ENCODE measurements around the gene METAP1D. TPM values are rescaled to one million over a fixed set of nuclear protein-coding genes. Genes with fewer than 3 reads are reported as not detected.
"Not testable (repeated sequence)": the region's sequence is repeated elsewhere in the genome, so short reads cannot be mapped to it uniquely, and the experiment has no call there.

Gene METAP1D
- total and polyA plus RNA-seq, 4 donors, result 3.3 to 7.1 (median 4.4) TPM

GRCh38 chr2:172056293-172056692 is 56.5 kb downstream of the METAP1D start:
- peaks cover 0 to 19% (median 15%) of the 10 kb centered on the region in 4 donors for H3K4me1 ChIP-seq (ENCODE audit: control insufficient read depth in 4 of 4, insufficient read depth in 4 of 4, low read length in 3 of 4)
- no peak overlapping the region for H3K9ac ChIP-seq (ENCODE audit: low read depth in 1 of 2, low read length in 2 of 2)
- no peak for DNase-seq (ENCODE audit: low spot score)
- H3K4me3 ChIP-seq (ENCODE audit: low read depth in 1 of 3, low read length in 3 of 3), result no peak overlapping the region
- TF ChIP-seq RXRA (IDR thresholded peaks at IDR 0.05), result no peak
- no peak for TF ChIP-seq EGR1 (IDR thresholded peaks at IDR 0.05; ENCODE audit: low read depth in 2 of 2)
- TF ChIP-seq HNF4G (IDR thresholded peaks at IDR 0.05), result no peak
- TF ChIP-seq RAD21 (IDR thresholded peaks at IDR 0.05), result no peak
- no peak for TF ChIP-seq FOXA1 (IDR thresholded peaks at IDR 0.05)
- no peaks in the 10 kb centered on the region for H3K9me3 ChIP-seq (ENCODE audit: control insufficient read depth in 4 of 4, low read length in 3 of 4)
- no peaks in the 10 kb centered on the region for H3K36me3 ChIP-seq (ENCODE audit: control insufficient read depth in 4 of 4, insufficient read depth in 3 of 4, low read depth in 1 of 4, low read length in 3 of 4)
- WGBS, result 95% methylated on average over 2 of the region's 2 CpGs
- no peaks in the 10 kb centered on the region for H3K27me3 ChIP-seq (ENCODE audit: control insufficient read depth in 4 of 4, insufficient read depth in 4 of 4, low read length in 3 of 4)
- no peak overlapping the region for H3K27ac ChIP-seq (ENCODE audit: low read depth in 1 of 2, low read length in 2 of 2)

GRCh38 chr2:172058660-172059059 is 58.9 kb downstream of the METAP1D start:
- Histone ChIP-seq H3K36me3 (ENCODE audit: control insufficient read depth in 4 of 4, insufficient read depth in 3 of 4, low read depth in 1 of 4, low read length in 3 of 4) (peaks cover 0 to 2% (median 0%) of the 10 kb centered on the region in 4 donors), H3K4me1 (ENCODE audit: control insufficient read depth in 4 of 4, insufficient read depth in 4 of 4, low read length in 3 of 4) (peaks cover 0 to 1% (median 0%) of the 10 kb centered on the region in 4 donors), H3K27ac (ENCODE audit: low read depth in 1 of 2, low read length in 2 of 2) (no peak overlapping the region), H3K9ac (ENCODE audit: low read depth in 1 of 2, low read length in 2 of 2) (no peak overlapping the region), H3K27me3 (ENCODE audit: control insufficient read depth in 4 of 4, insufficient read depth in 4 of 4, low read length in 3 of 4) (no peaks in the 10 kb centered on the region), H3K4me3 (ENCODE audit: low read depth in 1 of 3, low read length in 3 of 3) (no peak overlapping the region), H3K9me3 (ENCODE audit: control insufficient read depth in 4 of 4, low read length in 3 of 4) (no peaks in the 10 kb centered on the region)
- DNase-seq (ENCODE audit: low spot score), result no peak
- 98% methylated on average over 5 of the region's 5 CpGs for WGBS
- TF ChIP-seq CTCF (IDR thresholded peaks at IDR 0.05; ENCODE audit: low read depth, low read length, missing input control) (no peak), JUND (IDR thresholded peaks at IDR 0.05) (no peak), FOXA2 (IDR thresholded peaks at IDR 0.05) (no peak), RAD21 (IDR thresholded peaks at IDR 0.05) (no peak), FOXA1 (IDR thresholded peaks at IDR 0.05) (no peak), EGR1 (IDR thresholded peaks at IDR 0.05; ENCODE audit: low read depth in 2 of 2) (no peak), MAX (IDR thresholded peaks at IDR 0.05) (no peak)
- TF ChIP-seq, protein P1, sequence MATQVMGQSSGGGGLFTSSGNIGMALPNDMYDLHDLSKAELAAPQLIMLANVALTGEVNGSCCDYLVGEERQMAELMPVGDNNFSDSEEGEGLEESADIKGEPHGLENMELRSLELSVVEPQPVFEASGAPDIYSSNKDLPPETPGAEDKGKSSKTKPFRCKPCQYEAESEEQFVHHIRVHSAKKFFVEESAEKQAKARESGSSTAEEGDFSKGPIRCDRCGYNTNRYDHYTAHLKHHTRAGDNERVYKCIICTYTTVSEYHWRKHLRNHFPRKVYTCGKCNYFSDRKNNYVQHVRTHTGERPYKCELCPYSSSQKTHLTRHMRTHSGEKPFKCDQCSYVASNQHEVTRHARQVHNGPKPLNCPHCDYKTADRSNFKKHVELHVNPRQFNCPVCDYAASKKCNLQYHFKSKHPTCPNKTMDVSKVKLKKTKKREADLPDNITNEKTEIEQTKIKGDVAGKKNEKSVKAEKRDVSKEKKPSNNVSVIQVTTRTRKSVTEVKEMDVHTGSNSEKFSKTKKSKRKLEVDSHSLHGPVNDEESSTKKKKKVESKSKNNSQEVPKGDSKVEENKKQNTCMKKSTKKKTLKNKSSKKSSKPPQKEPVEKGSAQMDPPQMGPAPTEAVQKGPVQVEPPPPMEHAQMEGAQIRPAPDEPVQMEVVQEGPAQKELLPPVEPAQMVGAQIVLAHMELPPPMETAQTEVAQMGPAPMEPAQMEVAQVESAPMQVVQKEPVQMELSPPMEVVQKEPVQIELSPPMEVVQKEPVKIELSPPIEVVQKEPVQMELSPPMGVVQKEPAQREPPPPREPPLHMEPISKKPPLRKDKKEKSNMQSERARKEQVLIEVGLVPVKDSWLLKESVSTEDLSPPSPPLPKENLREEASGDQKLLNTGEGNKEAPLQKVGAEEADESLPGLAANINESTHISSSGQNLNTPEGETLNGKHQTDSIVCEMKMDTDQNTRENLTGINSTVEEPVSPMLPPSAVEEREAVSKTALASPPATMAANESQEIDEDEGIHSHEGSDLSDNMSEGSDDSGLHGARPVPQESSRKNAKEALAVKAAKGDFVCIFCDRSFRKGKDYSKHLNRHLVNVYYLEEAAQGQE (IDR thresholded peaks at IDR 0.05), result no peak
- TF ChIP-seq, protein P2, sequence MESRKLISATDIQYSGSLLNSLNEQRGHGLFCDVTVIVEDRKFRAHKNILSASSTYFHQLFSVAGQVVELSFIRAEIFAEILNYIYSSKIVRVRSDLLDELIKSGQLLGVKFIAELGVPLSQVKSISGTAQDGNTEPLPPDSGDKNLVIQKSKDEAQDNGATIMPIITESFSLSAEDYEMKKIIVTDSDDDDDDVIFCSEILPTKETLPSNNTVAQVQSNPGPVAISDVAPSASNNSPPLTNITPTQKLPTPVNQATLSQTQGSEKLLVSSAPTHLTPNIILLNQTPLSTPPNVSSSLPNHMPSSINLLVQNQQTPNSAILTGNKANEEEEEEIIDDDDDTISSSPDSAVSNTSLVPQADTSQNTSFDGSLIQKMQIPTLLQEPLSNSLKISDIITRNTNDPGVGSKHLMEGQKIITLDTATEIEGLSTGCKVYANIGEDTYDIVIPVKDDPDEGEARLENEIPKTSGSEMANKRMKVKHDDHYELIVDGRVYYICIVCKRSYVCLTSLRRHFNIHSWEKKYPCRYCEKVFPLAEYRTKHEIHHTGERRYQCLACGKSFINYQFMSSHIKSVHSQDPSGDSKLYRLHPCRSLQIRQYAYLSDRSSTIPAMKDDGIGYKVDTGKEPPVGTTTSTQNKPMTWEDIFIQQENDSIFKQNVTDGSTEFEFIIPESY (IDR thresholded peaks at IDR 0.05), result no peak

DNA sequence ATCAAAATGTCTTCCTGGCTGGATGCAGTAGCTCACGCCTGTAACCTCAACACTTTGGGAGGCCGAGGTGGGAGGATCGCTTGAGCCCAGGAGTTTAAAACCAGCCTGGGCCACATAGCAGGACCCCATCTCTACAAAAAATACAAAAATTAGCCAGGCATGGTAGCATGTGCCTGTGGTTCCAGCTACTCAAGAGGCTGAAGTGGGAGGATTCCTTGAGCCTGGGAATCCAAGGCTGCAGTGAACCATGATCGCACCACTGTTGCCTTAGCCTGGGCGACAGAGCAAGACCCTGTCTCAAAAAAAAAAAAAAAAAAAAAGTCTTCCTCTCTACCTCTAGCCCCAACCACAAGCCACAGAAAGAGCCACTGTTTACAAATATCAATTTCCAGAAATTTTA is 60.4 kb downstream of the METAP1D start:
- not testable (repeated sequence) for H3K4me1 ChIP-seq (ENCODE audit: control insufficient read depth in 4 of 4, insufficient read depth in 4 of 4, low read length in 3 of 4); H3K27ac ChIP-seq (ENCODE audit: low read depth in 1 of 2, low read length in 2 of 2); H3K36me3 ChIP-seq (ENCODE audit: control insufficient read depth in 4 of 4, insufficient read depth in 3 of 4, low read depth in 1 of 4, low read length in 3 of 4); H3K9me3 ChIP-seq (ENCODE audit: control insufficient read depth in 4 of 4, low read length in 3 of 4); H3K9ac ChIP-seq (ENCODE audit: low read depth in 1 of 2, low read length in 2 of 2); H3K4me3 ChIP-seq (ENCODE audit: low read depth in 1 of 3, low read length in 3 of 3); DNase-seq (ENCODE audit: low spot score); H3K27me3 ChIP-seq (ENCODE audit: control insufficient read depth in 4 of 4, insufficient read depth in 4 of 4, low read length in 3 of 4)
- 97% methylated on average over 5 of the region's 5 CpGs for WGBS

Data from liver (tissue), 9 donors.